Measurements from ENCODE around the gene GNB4.

Gene GNB4

GRCh38 chr3:179398574-179399231 lies 52.6 kb downstream of the GNB4 start:
- Histone ChIP-seq H3K79me2 (ENCODE audit: insufficient read depth, low read length) (no peaks in the 10 kb centered on the region), H3K9ac (ENCODE audit: low read depth, low read length, poor library complexity, severe bottlenecking) (no peak overlapping the region), H3K36me3 (ENCODE audit: insufficient read depth, low read length) (peaks cover 19% of the 10 kb centered on the region), H3K27me3 (ENCODE audit: insufficient read depth, low read length, poor library complexity, severe bottlenecking) (no peaks in the 10 kb centered on the region), H4K20me1 (ENCODE audit: insufficient read depth, low read length, poor library complexity, severe bottlenecking) (no peaks in the 10 kb centered on the region), H3K4me2 (ENCODE audit: low read depth, low read length, poor library complexity, severe bottlenecking) (no peak overlapping the region), H3K4me1 (ENCODE audit: insufficient read depth, low read length, poor library complexity, severe bottlenecking) (no peaks in the 10 kb centered on the region), H3K4me3 (ENCODE audit: low read length, poor library complexity, severe bottlenecking) (no peak overlapping the region), H2AFZ (ENCODE audit: low read length) (no peak overlapping the region), H3F3A (ENCODE audit: low read depth) (no peaks in the 10 kb centered on the region), H3K9me2 (replicated peaks; ENCODE audit: low read depth, low read length) (no peaks in the 10 kb centered on the region), H3K9me3 (ENCODE audit: insufficient read depth, low read depth, low read length) (no peaks in the 10 kb centered on the region)
- no peak for TF ChIP-seq EZH2phosphoT487 (IDR thresholded peaks at IDR 0.05; ENCODE audit: borderline replicate concordance)
- no peak for TF ChIP-seq CTCF (conservative IDR thresholded peaks at IDR 0.05; ENCODE audit: low read length)

DNA sequence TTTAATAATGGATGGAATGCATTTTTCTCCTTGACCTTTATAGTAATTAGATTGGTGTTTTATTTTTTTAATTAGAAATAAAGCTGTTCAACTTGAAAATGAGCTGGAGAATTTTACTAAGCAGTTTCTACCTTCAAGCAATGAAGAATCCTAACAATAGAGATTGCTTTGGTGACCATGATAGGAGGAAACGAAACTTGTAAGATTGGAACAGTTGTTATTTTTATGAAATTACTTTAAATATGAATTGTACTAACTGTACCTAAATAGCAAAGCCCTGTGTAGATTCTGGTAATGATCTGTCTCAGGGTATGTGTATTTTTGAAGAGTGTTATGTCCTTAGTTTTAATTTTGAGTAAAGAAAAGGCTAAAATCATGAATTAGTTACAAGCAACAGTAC lies 59.4 kb downstream of the GNB4 start:
- Histone ChIP-seq H3K36me3 (ENCODE audit: insufficient read depth, low read length) (peaks cover 19% of the 10 kb centered on the region), H3K4me2 (ENCODE audit: low read depth, low read length, poor library complexity, severe bottlenecking) (no peak overlapping the region), H3K9ac (ENCODE audit: low read depth, low read length, poor library complexity, severe bottlenecking) (no peak overlapping the region), H3K9me2 (replicated peaks; ENCODE audit: low read depth, low read length) (no peaks in the 10 kb centered on the region), H3K79me2 (ENCODE audit: insufficient read depth, low read length) (no peaks in the 10 kb centered on the region), H3K4me1 (ENCODE audit: insufficient read depth, low read length, poor library complexity, severe bottlenecking) (no peaks in the 10 kb centered on the region), H3F3A (ENCODE audit: low read depth) (no peaks in the 10 kb centered on the region), H4K20me1 (ENCODE audit: insufficient read depth, low read length, poor library complexity, severe bottlenecking) (no peaks in the 10 kb centered on the region), H2AFZ (ENCODE audit: low read length) (no peak overlapping the region), H3K27me3 (ENCODE audit: insufficient read depth, low read length, poor library complexity, severe bottlenecking) (no peaks in the 10 kb centered on the region), H3K4me3 (ENCODE audit: low read length, poor library complexity, severe bottlenecking) (no peak overlapping the region), H3K9me3 (ENCODE audit: insufficient read depth, low read depth, low read length) (no peaks in the 10 kb centered on the region)
- TF ChIP-seq CTCF (conservative IDR thresholded peaks at IDR 0.05; ENCODE audit: low read length) (no peak), EZH2phosphoT487 (IDR thresholded peaks at IDR 0.05; ENCODE audit: borderline replicate concordance) (no peak)

- Histone ChIP-seq H3K4me1 (ENCODE audit: insufficient read depth, low read length, poor library complexity, severe bottlenecking) (no peaks in the 10 kb centered on the region), H3K27me3 (ENCODE audit: insufficient read depth, low read length, poor library complexity, severe bottlenecking) (no peaks in the 10 kb centered on the region), H3K79me2 (ENCODE audit: insufficient read depth, low read length) (no peaks in the 10 kb centered on the region), H3K9me3 (ENCODE audit: insufficient read depth, low read depth, low read length) (no peaks in the 10 kb centered on the region), H3K4me3 (ENCODE audit: low read length, poor library complexity, severe bottlenecking) (no peak overlapping the region), H2AFZ (ENCODE audit: low read length) (no peak overlapping the region), H3K9me2 (replicated peaks; ENCODE audit: low read depth, low read length) (no peaks in the 10 kb centered on the region), H3K4me2 (ENCODE audit: low read depth, low read length, poor library complexity, severe bottlenecking) (no peak overlapping the region), H3F3A (ENCODE audit: low read depth) (no peaks in the 10 kb centered on the region), H3K9ac (ENCODE audit: low read depth, low read length, poor library complexity, severe bottlenecking) (no peak overlapping the region), H4K20me1 (ENCODE audit: insufficient read depth, low read length, poor library complexity, severe bottlenecking) (no peaks in the 10 kb centered on the region), H3K36me3 (ENCODE audit: insufficient read depth, low read length) (peaks cover 31% of the 10 kb centered on the region; the same call in 1 of the 2 replicates)
- no peak for TF ChIP-seq EZH2phosphoT487 (IDR thresholded peaks at IDR 0.05; ENCODE audit: borderline replicate concordance)
- TF ChIP-seq CTCF (conservative IDR thresholded peaks at IDR 0.05; ENCODE audit: low read length), result no peak
Measured at GRCh38 chr3:179376474-179376873, 74.8 kb downstream of the GNB4 start.

All from Loucy (cell line).